Adrenal gland (tissue), 12 donors: Measurements from ENCODE around the gene GRK3. TPM values are rescaled to one million over a fixed set of nuclear protein-coding genes. Genes with fewer than 3 reads are reported as not detected.

Source experiments
- DNase-seq, 7 donors: peaks; one replicate each; pipeline ENCODE4 v3.0.0-alpha.2; 2019 to 2020
- H3K27ac ChIP-seq, 5 donors: fragments of 200-600 bp; sonication (generic) in 4 of 5; 1 replicate in 3 of 5; 2 replicates in 2 of 5; pipeline versions ENCODE4 v1.5.1 to v1.8.0; 2016 to 2020; ENCODE audit warnings: mild to moderate bottlenecking in 1 of 5
- H3K27me3 ChIP-seq: fragments of 200-600 bp; 2 replicates; pipeline ENCODE4 v1.8.0; 2021
- H3K36me3 ChIP-seq, 2 donors: fragments of 200-600 bp; replicated peaks in 1 of 2; 1 replicate in 1 of 2; 2 replicates in 1 of 2; pipeline versions ENCODE4 v1.5.1 to v1.8.0; 2018 to 2022
- H3K4me1 ChIP-seq, 2 donors: fragments of 200-600 bp; replicated peaks in 1 of 2; 1 replicate in 1 of 2; 2 replicates in 1 of 2; pipeline versions ENCODE4 v1.5.1 to v1.8.0; 2018 to 2021
- H3K4me3 ChIP-seq, 4 donors: fragments of 200-600 bp; sonication (generic) in 3 of 4; one replicate each; pipeline ENCODE4 v1.5.1; 2016 to 2018
- H3K9me3 ChIP-seq, 3 donors: fragments of 200-600 bp; sonication (generic) in 1 of 3; replicated peaks in 1 of 3; 1 replicate in 2 of 3; 2 replicates in 1 of 3; pipeline versions ENCODE4 v1.5.1 to v1.8.0; 2016 to 2021
- POLR2A ChIP-seq, 2 donors: fragments of 450-650 bp; IDR thresholded peaks; one replicate each; pipeline ENCODE4 v1.6.1; 2017; ENCODE audit warnings: antibody characterized with exemption in 2 of 2, mild to moderate bottlenecking in 2 of 2, moderate library complexity in 1 of 2
- WGBS, 4 donors: extraction: QIAGEN DNeasy Blood & Tissue Kit in 2 of 4; methylation state at CpG; one replicate each; pipeline versions ENCODE4 v1.1.5 to v1.1.7; 2013 to 2017; 5-methylcytosine and 5-hydroxymethylcytosine counted together
- intact Hi-C, 2 donors: fragments of 100-400 bp; cut with DNase I; formaldehyde crosslinking; loops; one replicate each; pipeline versions ENCODE4 v1.14.1 to v1.15.0; 2022 to 2023
- polyA plus RNA-seq, 3 donors: library from polyadenylated mRNA; stranded (reverse); fragments of 200-250 nt in 2 of 3; fragments of 350-450 nt in 1 of 3; fragmentation: Illumina TruSeq in 1 of 3; extraction: RNeasy Lipid Tissue Mini Kit (QIAGEN cat#74804) in 1 of 3; gene quantifications; one replicate each; pipeline ENCODE4 v1.2.3, GENCODE V29; 2013 to 2014
- total RNA-seq, 9 donors: library from RNA; depleted of rRNA in 4 of 9; stranded (reverse); fragments of >200 nt in 4 of 9; fragments of 120-200 nt in 1 of 9; fragmentation: NEBNext Ultra II Directional in 1 of 9; extraction: Animal tissue kit (Norgen Biotek cat#: 25700) in 1 of 9; gene quantifications; one replicate each; pipeline versions ENCODE4 v1.1.0 to v1.2.4, GENCODE V29; 2013 to 2023
- TF ChIP-seq, protein P1 (sequence below), 6 experiments: fragments of 450-650 bp in 4 of 6; fragments of 200-600 bp in 2 of 6; sonication (generic) in 1 of 6; IDR thresholded peaks; 1 replicate in 5 of 6; 2 replicates in 1 of 6; pipeline versions ENCODE4 v1.5.1 to v1.8.0; 2016 to 2021; ENCODE audit warnings: antibody characterized with exemption in 6 of 6, mild to moderate bottlenecking in 2 of 6, moderate library complexity in 1 of 6
- donor health status: healthy with polysubstance abuse.
- donor health status: Bipolar disorder and iron deficiency.
- donor health status: DM: yes; HTN: yes; CAD: no.
- donor health status: DM: no; HTN: no; CAD: no.
- donor health status: DM: no; HTN: no; CAD: no.
- donor health status: DM: yes; HTN: yes; CAD: no.

Gene GRK3
- total and polyA plus RNA-seq, 12 donors = 3.2 to 20.9 (median 10.1) TPM

DNA sequence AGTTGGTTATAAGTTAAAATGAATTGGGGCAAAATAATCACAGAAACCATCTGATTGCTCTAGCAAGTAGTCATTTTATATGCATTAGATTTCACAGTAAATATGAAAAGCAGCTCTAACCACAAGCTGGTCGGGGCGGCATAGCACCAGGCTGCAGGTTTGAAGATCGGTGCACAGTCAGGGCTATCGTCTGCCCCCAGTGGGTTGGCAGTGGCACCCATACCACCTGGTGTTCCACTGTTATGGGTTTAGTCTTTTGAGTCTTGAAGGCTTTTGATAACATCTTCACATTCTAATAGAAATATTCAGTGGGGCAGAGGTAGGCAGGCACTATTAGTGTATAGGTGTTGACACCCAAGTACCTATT, 62.1 kb downstream of the GRK3 start:
- no peak overlapping the region for H3K4me3 ChIP-seq
- 82 to 97% (median 87%) methylated on average over 4 of the region's 4 CpGs for WGBS, 4 donors
- no peak overlapping the region for H3K27ac ChIP-seq
- no peaks in the 10 kb centered on the region for H3K9me3 ChIP-seq
- H3K36me3 ChIP-seq = no peaks in the 10 kb centered on the region
- peaks cover 0 to 11% of the 10 kb centered on the region in 2 donors for H3K4me1 ChIP-seq
- no peak for TF ChIP-seq POLR2A (IDR thresholded peaks at IDR 0.05)
- TF ChIP-seq, protein P1, sequence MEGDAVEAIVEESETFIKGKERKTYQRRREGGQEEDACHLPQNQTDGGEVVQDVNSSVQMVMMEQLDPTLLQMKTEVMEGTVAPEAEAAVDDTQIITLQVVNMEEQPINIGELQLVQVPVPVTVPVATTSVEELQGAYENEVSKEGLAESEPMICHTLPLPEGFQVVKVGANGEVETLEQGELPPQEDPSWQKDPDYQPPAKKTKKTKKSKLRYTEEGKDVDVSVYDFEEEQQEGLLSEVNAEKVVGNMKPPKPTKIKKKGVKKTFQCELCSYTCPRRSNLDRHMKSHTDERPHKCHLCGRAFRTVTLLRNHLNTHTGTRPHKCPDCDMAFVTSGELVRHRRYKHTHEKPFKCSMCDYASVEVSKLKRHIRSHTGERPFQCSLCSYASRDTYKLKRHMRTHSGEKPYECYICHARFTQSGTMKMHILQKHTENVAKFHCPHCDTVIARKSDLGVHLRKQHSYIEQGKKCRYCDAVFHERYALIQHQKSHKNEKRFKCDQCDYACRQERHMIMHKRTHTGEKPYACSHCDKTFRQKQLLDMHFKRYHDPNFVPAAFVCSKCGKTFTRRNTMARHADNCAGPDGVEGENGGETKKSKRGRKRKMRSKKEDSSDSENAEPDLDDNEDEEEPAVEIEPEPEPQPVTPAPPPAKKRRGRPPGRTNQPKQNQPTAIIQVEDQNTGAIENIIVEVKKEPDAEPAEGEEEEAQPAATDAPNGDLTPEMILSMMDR (IDR thresholded peaks at IDR 0.05) = no peak
- intact Hi-C loops = no loop called here
- no peaks in the 10 kb centered on the region for H3K27me3 ChIP-seq
- no peak for DNase-seq

- Histone ChIP-seq H3K27me3 (no peaks in the 10 kb centered on the region), H3K9me3 (no peaks in the 10 kb centered on the region), H3K4me3 (no peak overlapping the region), H3K4me1 (peaks cover 0 to 11% of the 10 kb centered on the region in 2 donors), H3K27ac (no peak overlapping the region), H3K36me3 (no peaks in the 10 kb centered on the region)
- DNase-seq = no peak
- WGBS, 4 donors = 54 to 57% (median 56%) methylated on average over 4 of the region's 4 CpGs
- TF ChIP-seq POLR2A (IDR thresholded peaks at IDR 0.05) = no peak
- TF ChIP-seq, protein P1 (IDR thresholded peaks at IDR 0.05) = no peak
- intact Hi-C loops = no loop called here
Measured at GRCh38 chr22:25627271-25627852, 62.9 kb downstream of the GRK3 start.

- 71 to 80% (median 74%) methylated on average over 3 of the region's 3 CpGs for WGBS, 4 donors
- intact Hi-C loops = no loop called here
- H3K36me3 ChIP-seq = no peaks in the 10 kb centered on the region
- H3K27ac ChIP-seq = no peak overlapping the region
- H3K4me3 ChIP-seq = no peak overlapping the region
- peaks cover 0 to 11% of the 10 kb centered on the region in 2 donors for H3K4me1 ChIP-seq
- TF ChIP-seq POLR2A (IDR thresholded peaks at IDR 0.05) = no peak
- TF ChIP-seq, protein P1 (IDR thresholded peaks at IDR 0.05) = no peak
- no peaks in the 10 kb centered on the region for H3K9me3 ChIP-seq
- H3K27me3 ChIP-seq = no peaks in the 10 kb centered on the region
- no peak for DNase-seq
Measured at GRCh38 chr22:25628494-25628893, 64.0 kb downstream of the GRK3 start.

DNA sequence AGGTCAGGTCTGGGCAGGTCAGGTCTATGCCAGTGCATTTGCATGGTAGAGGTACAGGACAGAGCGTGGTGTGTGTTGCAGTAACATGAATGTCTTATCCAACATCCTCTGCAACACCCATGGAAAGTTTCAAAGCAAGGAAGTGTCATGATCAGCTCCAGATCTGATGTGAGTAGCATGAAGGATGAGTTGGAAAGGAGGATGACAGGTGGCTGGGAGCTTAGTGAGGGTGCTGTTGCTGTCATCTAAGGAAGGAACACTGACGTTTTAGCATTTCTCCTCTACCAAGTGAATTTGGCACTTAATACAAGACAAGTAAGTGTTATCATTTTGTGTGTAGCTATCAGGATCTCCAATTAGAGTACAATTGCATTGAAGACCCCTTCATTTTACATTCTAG, 65.1 kb downstream of the GRK3 start:
- H3K27ac ChIP-seq = no peak overlapping the region
- H3K27me3 ChIP-seq = no peaks in the 10 kb centered on the region
- no peaks in the 10 kb centered on the region for H3K36me3 ChIP-seq
- H3K4me1 ChIP-seq = peaks cover 0 to 11% of the 10 kb centered on the region in 2 donors
- 79 to 91% (median 82%) methylated on average over 2 of the region's 2 CpGs for WGBS, 4 donors
- no peak for DNase-seq
- intact Hi-C loops = no loop called here
- H3K4me3 ChIP-seq = no peak overlapping the region
- H3K9me3 ChIP-seq = no peaks in the 10 kb centered on the region
- TF ChIP-seq POLR2A (IDR thresholded peaks at IDR 0.05) = no peak
- TF ChIP-seq, protein P1 (IDR thresholded peaks at IDR 0.05) = no peak
